ENCODE data around the gene TTLL3. TPM values are rescaled to one million over a fixed set of nuclear protein-coding genes. Genes with fewer than 3 reads are reported as not detected.

TTLL3 gene
- total RNA-seq (2022; extraction: Qiagen RNA extraction; ENCODE audit: low read depth), result 4.9 to 8.8 TPM (median 6.8 TPM) in 5 replicates

GRCh38 chr3:9809615-9810432, at the start of gene TTLL3:
TSS of gene TTLL3 (plus strand) at chr3:9810262. CDS start at chr3:9810662, 400 bp downstream.

GRCh38 chr3:9769426-9770275, 40.4 kb upstream of the TTLL3 start, which contains the start of gene CAMK1:
TSS of gene CAMK1 (minus strand) at chr3:9769947. CDS start at chr3:9767749, 2,198 bp downstream.

GRCh38 chr3:9792405-9793160, 17.5 kb upstream of the TTLL3 start, which contains the start of the genes ARPC4 and TADA3:
TSS of gene ARPC4 (plus strand) at chr3:9793082. CDS start at chr3:9793122, 40 bp downstream.
TSS of gene TADA3 (minus strand) at chr3:9792473. CDS start at chr3:9791466, 1,007 bp downstream.

GRCh38 chr3:9843715-9844438, 33.8 kb downstream of the TTLL3 start, which contains the start of gene RPUSD3:
TSS of gene RPUSD3 (minus strand) at chr3:9844008. CDS start at chr3:9843990, 18 bp downstream.

GRCh38 chr3:9879830-9880549, 69.9 kb downstream of the TTLL3 start, which contains the start of gene CIDEC:
TSS of gene CIDEC (minus strand) at chr3:9880253. CDS start at chr3:9878486, 1,767 bp downstream.

Other genes starting within 250 kb of the TTLL3 start
- gene MTMR14, start 160.8 kb upstream of the TTLL3 start, total RNA-seq (2022; extraction: Qiagen RNA extraction; ENCODE audit: low read depth), result 26.9 to 30.6 TPM (median 29.4 TPM) in 5 replicates
- gene CPNE9, start 106.4 kb upstream of the TTLL3 start, total RNA-seq (2022; extraction: Qiagen RNA extraction; ENCODE audit: low read depth), result 0.08 to 0.37 TPM (median 0.15 TPM) in 5 replicates
- gene BRPF1, start 78.5 kb upstream of the TTLL3 start, total RNA-seq (2022; extraction: Qiagen RNA extraction; ENCODE audit: low read depth), result 15.1 to 21.6 TPM (median 18.4 TPM) in 5 replicates
- gene OGG1, start 60.3 kb upstream of the TTLL3 start, total RNA-seq (2022; extraction: Qiagen RNA extraction; ENCODE audit: low read depth), result 11.4 to 18.9 TPM (median 16.5 TPM) in 5 replicates
- 15.3 to 18.5 TPM (median 16.8 TPM) in 5 replicates for gene CAMK1, start 40.3 kb upstream of the TTLL3 start, total RNA-seq (2022; extraction: Qiagen RNA extraction; ENCODE audit: low read depth)
- gene TADA3, start 17.8 kb upstream of the TTLL3 start, total RNA-seq (2022; extraction: Qiagen RNA extraction; ENCODE audit: low read depth), result 51.8 to 60.8 TPM (median 59.9 TPM) in 5 replicates
- gene ARPC4, start 17.2 kb upstream of the TTLL3 start, total RNA-seq (2022; extraction: Qiagen RNA extraction; ENCODE audit: low read depth), result 151 to 231 TPM (median 160 TPM) in 5 replicates
- 50.3 to 54.1 TPM (median 53.7 TPM) in 5 replicates for gene RPUSD3, start 33.7 kb downstream of the TTLL3 start, total RNA-seq (2022; extraction: Qiagen RNA extraction; ENCODE audit: low read depth)
- gene CIDEC, start 70.0 kb downstream of the TTLL3 start, total RNA-seq (2022; extraction: Qiagen RNA extraction; ENCODE audit: low read depth), result 35.1 to 45.7 TPM (median 37.0 TPM) in 5 replicates
- gene JAGN1, start 80.3 kb downstream of the TTLL3 start, total RNA-seq (2022; extraction: Qiagen RNA extraction; ENCODE audit: low read depth), result 80.7 to 106 TPM (median 91.1 TPM) in 5 replicates
- 1.1 to 2.4 TPM (median 2.2 TPM) in 5 replicates for gene IL17RE, start 92.6 kb downstream of the TTLL3 start, total RNA-seq (2022; extraction: Qiagen RNA extraction; ENCODE audit: low read depth)
- gene IL17RC, start 106.8 kb downstream of the TTLL3 start, total RNA-seq (2022; extraction: Qiagen RNA extraction; ENCODE audit: low read depth), result 27.9 to 29.8 TPM (median 28.7 TPM) in 5 replicates
- gene CRELD1, start 123.6 kb downstream of the TTLL3 start, total RNA-seq (2022; extraction: Qiagen RNA extraction; ENCODE audit: low read depth), result 12.0 to 13.4 TPM (median 13.0 TPM) in 5 replicates
- gene PRRT3, start 142.1 kb downstream of the TTLL3 start, total RNA-seq (2022; extraction: Qiagen RNA extraction; ENCODE audit: low read depth), result 1.1 to 1.8 TPM (median 1.7 TPM) in 5 replicates
- 114 to 145 TPM (median 124 TPM) in 5 replicates for gene EMC3, start 176.6 kb downstream of the TTLL3 start, total RNA-seq (2022; extraction: Qiagen RNA extraction; ENCODE audit: low read depth)
- 16.8 to 18.7 TPM (median 18.0 TPM) in 5 replicates for gene FANCD2, start 216.2 kb downstream of the TTLL3 start, total RNA-seq (2022; extraction: Qiagen RNA extraction; ENCODE audit: low read depth)